BJ (cell line): ENCODE data around the gene DOCK4. TPM values are rescaled to one million over a fixed set of nuclear protein-coding genes. Genes with fewer than 3 reads are reported as not detected.
"Not testable (repeated sequence)": the region's sequence is repeated elsewhere in the genome, so short reads cannot be mapped to it uniquely, and the experiment has no call there.

Source experiments
- CTCF ChIA-PET: fragments of 350-600 bp; formaldehyde crosslinking; extraction: SDS; loops from one replicate; lab custom pipeline; 2021; ENCODE audit warnings: antibody characterized with exemption, inconsistent platforms; lab: Yijun Ruan, JAX
- POLR2A ChIA-PET: fragments of 300-600 bp; sonication (Branson Sonifier 250); formaldehyde crosslinking; extraction: SDS; loops from one replicate; lab custom pipeline; 2021; ENCODE audit warnings: antibody characterized with exemption; lab: Charles Lee
- DNase-seq: peaks from one replicate; pipeline ENCODE4 v3.0.0-alpha.2; 2011; ENCODE audit warnings: low read depth
- H3K27me3 ChIP-seq: 2 replicates; pipeline ENCODE4 v1.6.0; 2011; ENCODE audit warnings: low read length; ENCODE audit not compliant: control insufficient read depth, insufficient read depth
- H3K36me3 ChIP-seq: 2 replicates; pipeline ENCODE4 v1.5.1; 2011; ENCODE audit warnings: low read length; ENCODE audit not compliant: control insufficient read depth, insufficient read depth
- H3K4me3 ChIP-seq: 2 replicates; pipeline ENCODE4 v1.5.1; 2011; ENCODE audit warnings: low read depth, mild to moderate bottlenecking, control low read depth, low read length
- polyA plus RNA-seq: library from polyadenylated mRNA; depleted of rRNA; stranded (reverse); fragments of >200 nt; gene quantifications from 2 replicates; pipeline ENCODE4 v1.2.3, GENCODE V29; 2011
- TF ChIP-seq, protein P1 (sequence below): IDR thresholded peaks from 2 replicates; pipeline ENCODE4 v1.5.1; 2011; ENCODE audit warnings: low read depth, mild to moderate bottlenecking, control low read depth, inconsistent platforms, low read length, moderate library complexity; ENCODE audit not compliant: insufficient read depth

DOCK4 gene
- polyA plus RNA-seq, 1 experiment: 0.15 TPM

DNA sequence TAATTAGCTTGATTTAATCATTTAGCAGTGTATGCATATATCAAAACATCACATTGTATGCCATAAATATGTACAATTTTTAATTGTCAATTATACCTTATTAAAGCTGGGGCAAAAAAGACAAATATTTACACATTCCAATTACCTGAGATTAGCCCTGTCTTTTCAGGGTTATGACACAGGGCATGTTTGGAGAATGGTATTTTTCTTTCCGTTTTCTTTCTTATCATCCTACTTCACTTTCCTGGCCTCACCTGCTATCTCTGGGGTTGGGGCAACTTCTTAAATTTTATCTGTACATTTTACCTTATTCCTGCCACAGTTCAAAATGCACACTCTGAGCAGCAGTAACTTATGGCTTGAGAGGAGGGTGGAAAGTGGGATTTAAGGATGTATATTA is 285.9 kb downstream of the DOCK4 start:
- TF ChIP-seq, protein P1, sequence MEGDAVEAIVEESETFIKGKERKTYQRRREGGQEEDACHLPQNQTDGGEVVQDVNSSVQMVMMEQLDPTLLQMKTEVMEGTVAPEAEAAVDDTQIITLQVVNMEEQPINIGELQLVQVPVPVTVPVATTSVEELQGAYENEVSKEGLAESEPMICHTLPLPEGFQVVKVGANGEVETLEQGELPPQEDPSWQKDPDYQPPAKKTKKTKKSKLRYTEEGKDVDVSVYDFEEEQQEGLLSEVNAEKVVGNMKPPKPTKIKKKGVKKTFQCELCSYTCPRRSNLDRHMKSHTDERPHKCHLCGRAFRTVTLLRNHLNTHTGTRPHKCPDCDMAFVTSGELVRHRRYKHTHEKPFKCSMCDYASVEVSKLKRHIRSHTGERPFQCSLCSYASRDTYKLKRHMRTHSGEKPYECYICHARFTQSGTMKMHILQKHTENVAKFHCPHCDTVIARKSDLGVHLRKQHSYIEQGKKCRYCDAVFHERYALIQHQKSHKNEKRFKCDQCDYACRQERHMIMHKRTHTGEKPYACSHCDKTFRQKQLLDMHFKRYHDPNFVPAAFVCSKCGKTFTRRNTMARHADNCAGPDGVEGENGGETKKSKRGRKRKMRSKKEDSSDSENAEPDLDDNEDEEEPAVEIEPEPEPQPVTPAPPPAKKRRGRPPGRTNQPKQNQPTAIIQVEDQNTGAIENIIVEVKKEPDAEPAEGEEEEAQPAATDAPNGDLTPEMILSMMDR: no peak
- ChIA-PET CTCF (no interaction called here), POLR2A (no interaction called here)

DNA sequence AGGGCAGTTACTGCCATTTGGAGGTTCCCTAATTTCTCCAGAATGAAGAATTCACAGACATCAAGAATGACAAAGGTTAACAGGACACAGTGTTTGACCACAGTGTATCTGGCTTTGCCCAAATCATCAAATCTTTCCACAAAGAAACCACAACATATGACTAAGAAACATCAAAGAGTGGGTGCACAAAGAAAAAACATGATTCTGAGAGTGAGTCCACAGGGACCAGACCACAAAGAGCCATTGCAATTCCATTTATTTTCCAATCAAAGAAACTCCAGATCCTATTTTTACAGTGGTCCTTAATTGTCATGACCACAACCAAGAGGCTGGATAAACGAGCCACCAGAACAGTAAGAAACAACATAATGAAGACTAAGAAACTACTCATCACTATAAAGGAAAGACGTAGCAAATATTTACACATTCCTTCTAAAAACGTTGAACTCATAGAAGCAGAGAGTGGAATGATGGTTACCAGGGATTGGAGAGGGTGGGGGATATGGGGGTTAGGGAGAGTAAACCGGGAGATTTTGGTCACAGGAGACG is 286.5 kb downstream of the DOCK4 start:
- no peak overlapping the region for H3K4me3 ChIP-seq
- no peak for DNase-seq
- ChIA-PET POLR2A (no interaction called here), CTCF (no interaction called here)
- TF ChIP-seq, protein P1: no peak
- no peaks in the 10 kb centered on the region for H3K27me3 ChIP-seq
- no peaks in the 10 kb centered on the region for H3K36me3 ChIP-seq

More for the DNA sequence above, 285.9 kb downstream of the DOCK4 start:
- DNase-seq: no peak
- no peak overlapping the region for H3K4me3 ChIP-seq
- no peaks in the 10 kb centered on the region for H3K36me3 ChIP-seq
- no peaks in the 10 kb centered on the region for H3K27me3 ChIP-seq

DNA sequence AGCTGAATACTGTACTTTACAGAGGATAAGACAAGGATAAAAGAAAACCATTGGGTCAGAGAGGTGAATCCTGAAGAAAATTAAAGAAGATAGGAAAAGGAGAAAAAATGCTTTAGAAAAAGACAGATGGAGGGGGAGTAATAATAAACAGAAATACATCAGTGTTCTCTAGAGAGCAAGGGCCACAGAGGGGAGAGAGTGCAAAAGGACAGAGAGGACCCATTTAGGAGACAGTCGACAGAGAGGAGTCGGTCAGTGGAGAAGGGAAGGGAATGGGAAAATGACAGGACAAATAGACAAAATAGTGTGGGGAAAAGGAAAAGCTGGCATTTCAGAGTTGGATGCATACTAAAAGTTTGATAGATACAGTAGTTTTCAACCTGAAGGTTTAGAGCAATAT is 287.0 kb downstream of the DOCK4 start:
- TF ChIP-seq, protein P1: no peak
- no peak overlapping the region for H3K4me3 ChIP-seq
- DNase-seq: no peak
- ChIA-PET CTCF (no interaction called here), POLR2A (no interaction called here)
- H3K36me3 ChIP-seq: no peaks in the 10 kb centered on the region
- H3K27me3 ChIP-seq: no peaks in the 10 kb centered on the region

DNA sequence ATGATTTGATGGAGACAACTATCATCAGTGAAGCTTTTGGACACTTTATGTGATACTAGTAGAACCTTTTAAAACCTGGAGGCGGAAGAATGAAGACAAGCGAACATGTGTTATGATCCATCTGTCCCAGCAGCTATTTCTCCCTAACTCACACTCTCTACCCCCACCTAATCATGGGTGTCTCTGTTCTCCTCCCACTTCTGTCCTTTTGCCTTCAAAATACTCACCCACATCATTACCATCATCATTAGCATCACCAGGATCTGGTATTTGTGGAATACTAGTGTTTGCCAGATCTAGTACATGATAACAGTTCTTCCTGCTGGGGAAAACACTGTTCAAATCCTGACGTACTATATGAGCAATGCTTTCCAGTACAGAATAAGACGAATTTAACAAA is 287.7 kb downstream of the DOCK4 start:
- POLR2A ChIA-PET: no interaction called here

DNA sequence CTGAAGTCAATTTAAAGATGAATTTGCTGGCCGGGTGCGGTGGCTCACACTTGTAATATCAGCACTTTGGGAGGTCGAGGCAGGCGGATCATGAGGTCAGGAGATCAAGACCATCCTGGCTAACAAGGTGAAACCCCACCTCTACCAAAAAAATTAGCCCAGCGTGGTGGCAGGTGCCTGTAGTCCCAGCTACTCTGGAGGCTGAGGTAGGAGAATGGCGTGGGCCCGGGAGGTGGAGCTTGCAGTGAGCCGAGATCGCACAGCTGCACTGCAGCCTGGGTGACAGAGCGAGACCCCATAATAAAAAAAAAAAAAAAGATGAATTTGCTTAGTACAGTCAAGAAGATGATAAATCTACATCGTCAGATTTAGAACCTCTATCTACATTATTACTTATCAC is 288.8 kb downstream of the DOCK4 start:
- POLR2A ChIA-PET, DNase-seq, CTCF ChIA-PET: not testable (repeated sequence)

More for the DNA sequence above, 287.7 kb downstream of the DOCK4 start:
- Histone ChIP-seq H3K36me3 (no peaks in the 10 kb centered on the region), H3K27me3 (no peaks in the 10 kb centered on the region), H3K4me3 (no peak overlapping the region)
- CTCF ChIA-PET: no interaction called here
- TF ChIP-seq, protein P1: no peak
- DNase-seq: no peak

DNA sequence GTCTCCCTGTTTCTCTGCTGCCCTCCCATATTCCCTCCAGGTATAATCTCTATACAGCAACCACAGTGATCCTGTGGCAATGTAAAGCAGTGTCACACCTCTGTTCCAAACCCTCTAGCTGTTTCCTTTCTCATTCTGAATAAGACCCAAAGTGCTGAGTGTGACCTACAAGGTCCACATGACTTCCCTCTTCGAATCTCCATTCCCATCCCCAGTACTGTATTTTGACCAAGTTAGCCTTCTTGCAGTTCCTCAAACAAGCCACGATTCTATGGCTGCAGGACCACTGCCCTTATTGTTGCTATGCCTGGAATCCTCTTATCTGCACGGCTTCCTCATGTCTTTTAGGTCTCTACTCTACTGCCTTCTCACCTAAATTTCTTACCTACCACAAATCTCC is 291.9 kb downstream of the DOCK4 start:
- H3K27me3 ChIP-seq: no peaks in the 10 kb centered on the region
- no peak overlapping the region for H3K4me3 ChIP-seq
- no peaks in the 10 kb centered on the region for H3K36me3 ChIP-seq
- POLR2A ChIA-PET: no interaction called here
- no peak for DNase-seq
- CTCF ChIA-PET: no interaction called here
- TF ChIP-seq, protein P1: no peak

More for the DNA sequence above, 288.8 kb downstream of the DOCK4 start:
- H3K36me3 ChIP-seq, H3K4me3 ChIP-seq, H3K27me3 ChIP-seq: not testable (repeated sequence)
